ENCODE measurements around the gene GFPT2. TPM values are rescaled to one million over a fixed set of nuclear protein-coding genes. Genes with fewer than 3 reads are reported as not detected.

The GFPT2 gene
- total RNA-seq, 1 donor from 2014 or later: 17.6 TPM

DNA sequence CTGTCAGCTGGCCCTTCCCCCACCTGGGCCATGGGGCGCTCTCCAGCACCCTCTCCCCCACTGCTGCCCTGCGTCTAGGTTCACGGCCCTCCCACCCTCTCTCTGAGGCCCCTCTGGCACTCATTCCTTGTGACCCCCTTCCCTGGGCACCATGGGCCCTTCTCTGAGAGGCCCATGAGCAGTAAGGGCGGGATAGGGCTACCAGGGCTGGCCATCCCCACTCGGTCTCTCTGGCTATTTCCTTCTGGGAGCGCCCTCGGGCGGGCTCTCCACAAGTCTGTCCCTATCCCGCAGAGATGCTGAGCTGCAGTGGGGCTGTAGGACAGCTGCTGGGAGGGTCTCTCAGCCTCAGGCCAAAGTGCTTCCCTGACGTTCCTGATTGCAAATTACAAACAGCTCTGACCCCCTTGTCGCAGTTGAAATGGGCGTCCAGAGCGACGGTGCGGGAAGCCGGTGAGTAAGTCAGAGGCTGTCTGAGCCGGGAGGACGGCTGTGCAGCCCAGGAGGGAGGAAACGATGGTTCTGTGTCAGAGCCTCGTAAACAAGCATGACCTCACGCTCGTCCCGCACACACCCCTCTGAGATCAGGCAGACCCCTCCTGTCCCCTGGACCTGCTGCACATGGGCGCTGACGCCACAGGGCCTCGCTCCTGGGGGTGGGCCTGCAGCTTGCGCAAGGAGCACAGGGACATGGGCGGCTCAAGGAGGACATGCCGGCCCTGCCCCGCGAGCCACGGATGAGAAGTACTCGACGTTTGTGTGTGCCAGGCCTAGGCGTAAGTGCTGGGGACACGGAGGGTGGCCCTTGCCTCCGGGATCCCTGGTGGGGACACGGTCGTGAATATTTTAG is 36.3 kb upstream of the GFPT2 start:
- TF ChIP-seq, protein P1, sequence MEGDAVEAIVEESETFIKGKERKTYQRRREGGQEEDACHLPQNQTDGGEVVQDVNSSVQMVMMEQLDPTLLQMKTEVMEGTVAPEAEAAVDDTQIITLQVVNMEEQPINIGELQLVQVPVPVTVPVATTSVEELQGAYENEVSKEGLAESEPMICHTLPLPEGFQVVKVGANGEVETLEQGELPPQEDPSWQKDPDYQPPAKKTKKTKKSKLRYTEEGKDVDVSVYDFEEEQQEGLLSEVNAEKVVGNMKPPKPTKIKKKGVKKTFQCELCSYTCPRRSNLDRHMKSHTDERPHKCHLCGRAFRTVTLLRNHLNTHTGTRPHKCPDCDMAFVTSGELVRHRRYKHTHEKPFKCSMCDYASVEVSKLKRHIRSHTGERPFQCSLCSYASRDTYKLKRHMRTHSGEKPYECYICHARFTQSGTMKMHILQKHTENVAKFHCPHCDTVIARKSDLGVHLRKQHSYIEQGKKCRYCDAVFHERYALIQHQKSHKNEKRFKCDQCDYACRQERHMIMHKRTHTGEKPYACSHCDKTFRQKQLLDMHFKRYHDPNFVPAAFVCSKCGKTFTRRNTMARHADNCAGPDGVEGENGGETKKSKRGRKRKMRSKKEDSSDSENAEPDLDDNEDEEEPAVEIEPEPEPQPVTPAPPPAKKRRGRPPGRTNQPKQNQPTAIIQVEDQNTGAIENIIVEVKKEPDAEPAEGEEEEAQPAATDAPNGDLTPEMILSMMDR (conservative IDR thresholded peaks at IDR 0.05): no peak
- Mint-ChIP-seq H3K9me3 (no peaks in the 10 kb centered on the region), H3K4me3 (no peak overlapping the region), H3K4me1 (ENCODE audit: unreplicated experiment) (no peaks in the 10 kb centered on the region), H3K27me3 (no peaks in the 10 kb centered on the region), H3K36me3 (no peaks in the 10 kb centered on the region), H3K27ac (no peak overlapping the region)
- no peak for DNase-seq (ENCODE audit: extremely low spot score, unreplicated experiment)

DNA sequence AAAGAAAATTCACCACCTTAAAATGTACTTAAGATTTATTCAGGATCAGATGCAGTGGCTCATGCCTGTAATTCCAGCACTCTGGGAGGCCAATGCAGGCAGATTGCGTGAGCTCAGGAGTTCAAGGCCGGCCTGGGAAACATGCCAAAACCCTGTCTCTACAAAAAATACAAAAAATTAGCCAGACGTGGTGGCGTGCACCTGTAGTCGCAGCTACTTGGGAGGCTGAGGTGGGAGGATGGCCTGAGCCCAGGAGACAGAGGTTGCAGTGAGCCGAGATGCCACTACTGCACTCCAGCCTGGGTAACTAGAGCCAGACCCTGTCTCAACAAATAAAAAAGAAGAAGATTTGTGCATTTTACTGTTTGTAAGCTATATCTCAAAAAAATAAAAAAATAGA is 34.7 kb upstream of the GFPT2 start:
- no peak overlapping the region for H3K4me3 Mint-ChIP-seq
- H3K4me1 Mint-ChIP-seq (ENCODE audit: unreplicated experiment): no peaks in the 10 kb centered on the region
- TF ChIP-seq, protein P1 (conservative IDR thresholded peaks at IDR 0.05): no peak
- H3K27me3 Mint-ChIP-seq: no peaks in the 10 kb centered on the region
- H3K27ac Mint-ChIP-seq: no peak overlapping the region
- no peaks in the 10 kb centered on the region for H3K9me3 Mint-ChIP-seq
- H3K36me3 Mint-ChIP-seq: no peaks in the 10 kb centered on the region
- DNase-seq (ENCODE audit: extremely low spot score, unreplicated experiment): no peak

DNA sequence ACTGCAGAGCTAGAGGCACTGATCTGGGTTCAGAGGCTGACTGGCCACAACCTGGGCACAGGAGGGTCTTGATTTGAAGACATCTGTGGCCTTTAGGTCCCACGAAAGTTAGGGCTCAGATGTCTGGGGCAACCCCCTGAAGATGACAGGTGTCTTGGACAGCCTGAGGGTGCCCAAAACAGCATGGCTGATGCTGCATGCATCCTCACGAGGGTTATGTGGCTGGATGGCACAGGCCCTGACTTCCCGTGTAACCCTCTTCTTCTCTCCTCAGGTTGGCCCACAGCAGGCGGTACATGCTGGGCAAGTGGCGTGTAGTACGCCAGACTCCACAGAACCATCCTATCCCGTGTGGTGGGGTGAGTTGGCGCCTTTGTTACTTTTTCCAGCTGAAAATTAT is 29.8 kb upstream of the GFPT2 start:
- Mint-ChIP-seq H3K4me3 (no peak overlapping the region), H3K27ac (no peak overlapping the region), H3K9me3 (no peaks in the 10 kb centered on the region), H3K27me3 (no peaks in the 10 kb centered on the region), H3K4me1 (ENCODE audit: unreplicated experiment) (peaks cover 5% of the 10 kb centered on the region), H3K36me3 (no peaks in the 10 kb centered on the region)
- TF ChIP-seq, protein P1 (conservative IDR thresholded peaks at IDR 0.05): no peak
- DNase-seq (ENCODE audit: extremely low spot score, unreplicated experiment): no peak

DNA sequence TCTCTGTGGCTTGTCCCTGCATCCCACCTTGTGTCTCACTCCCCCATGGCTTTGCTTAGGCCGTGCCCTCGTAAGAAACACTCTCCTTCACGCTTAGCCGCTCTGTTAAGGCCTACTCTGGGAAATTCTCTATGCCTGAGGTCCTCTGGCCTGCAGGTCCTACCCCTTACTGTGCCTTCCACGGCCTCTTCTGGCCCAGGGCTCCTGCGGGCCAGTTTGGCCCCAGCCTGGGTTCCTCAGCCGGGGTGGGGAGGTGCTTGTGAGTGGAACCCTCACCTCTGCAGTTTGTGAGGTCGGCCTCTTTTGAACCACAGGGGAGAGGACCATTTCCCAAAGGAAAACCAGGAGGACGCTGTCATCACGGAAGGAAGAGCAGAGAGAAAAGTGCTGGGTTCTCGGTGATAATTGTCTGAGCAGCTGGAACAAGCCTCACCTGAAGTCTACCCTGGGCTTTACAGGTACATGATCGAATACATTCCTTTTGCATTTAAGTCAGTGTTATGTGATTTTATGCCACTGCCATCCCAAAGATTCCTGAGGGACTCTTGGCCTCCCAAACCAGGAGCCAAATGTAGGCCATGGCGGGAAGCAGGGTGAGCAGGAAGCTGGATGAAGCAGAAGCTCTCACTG is 28.8 kb upstream of the GFPT2 start:
- peaks cover 5% of the 10 kb centered on the region for H3K4me1 Mint-ChIP-seq (ENCODE audit: unreplicated experiment)
- no peak overlapping the region for H3K4me3 Mint-ChIP-seq
- H3K27me3 Mint-ChIP-seq: no peaks in the 10 kb centered on the region
- H3K9me3 Mint-ChIP-seq: no peaks in the 10 kb centered on the region
- no peaks in the 10 kb centered on the region for H3K36me3 Mint-ChIP-seq
- H3K27ac Mint-ChIP-seq: no peak overlapping the region
- TF ChIP-seq, protein P1 (conservative IDR thresholded peaks at IDR 0.05): no peak
- no peak for DNase-seq (ENCODE audit: extremely low spot score, unreplicated experiment)

DNA sequence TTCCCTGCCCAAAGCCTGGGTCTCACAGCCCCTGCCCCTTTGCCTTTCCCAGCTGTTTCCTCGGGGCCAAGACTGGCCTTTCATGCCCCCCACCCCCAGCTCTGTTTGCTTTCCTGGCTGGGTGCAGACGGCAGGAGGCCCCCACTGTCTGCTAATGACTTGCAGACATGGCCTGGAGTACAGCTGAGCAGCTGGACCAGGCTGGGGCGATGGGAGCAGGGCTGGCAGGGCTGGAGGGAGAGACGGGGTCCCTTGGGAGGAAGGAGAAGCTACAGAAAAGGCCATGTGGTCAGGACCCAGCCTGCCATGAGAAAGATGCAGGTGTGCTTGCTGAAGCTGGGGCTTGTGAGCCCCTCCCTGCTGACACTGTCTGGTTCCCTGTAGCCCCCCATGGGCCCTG is 28.3 kb upstream of the GFPT2 start:
- DNase-seq (ENCODE audit: extremely low spot score, unreplicated experiment): no peak
- Mint-ChIP-seq H3K4me3 (no peak overlapping the region), H3K4me1 (ENCODE audit: unreplicated experiment) (peaks cover 5% of the 10 kb centered on the region), H3K27me3 (no peaks in the 10 kb centered on the region), H3K9me3 (no peaks in the 10 kb centered on the region), H3K27ac (no peak overlapping the region), H3K36me3 (no peaks in the 10 kb centered on the region)
- TF ChIP-seq, protein P1 (conservative IDR thresholded peaks at IDR 0.05): no peak

Data from type B pancreatic cell (in vitro differentiated cells).